Embryonic facial prominence (tissue), 1 donor: ENCODE measurements around the gene ACTRT2.

ENCODE experiments used
- DNase-seq: peaks from one replicate; pipeline ENCODE4 v3.0.0-alpha.2; 2016; ENCODE audit errors: extremely low spot score

ACTRT2 gene

DNA sequence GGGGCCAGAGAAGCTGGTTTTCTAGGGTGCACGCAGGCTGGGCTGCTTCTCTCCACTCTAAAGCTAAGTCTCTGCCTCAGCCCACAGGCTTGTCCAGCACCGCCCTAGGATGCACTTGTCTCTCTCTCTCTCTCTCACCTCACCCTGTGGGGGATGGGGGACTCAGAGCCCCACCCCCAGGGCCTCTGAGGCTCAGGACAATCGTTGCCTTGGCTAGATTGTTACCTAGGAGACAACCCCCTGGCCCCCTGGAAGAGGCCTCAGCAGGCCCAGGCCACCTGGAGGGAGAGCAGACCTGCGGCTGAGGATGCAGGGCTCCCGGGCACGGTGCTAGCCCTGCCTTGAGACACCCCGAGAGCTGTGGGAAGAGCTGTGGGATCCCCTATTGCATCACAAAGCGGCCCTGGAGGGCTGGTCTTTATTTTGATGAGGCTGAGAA, at the start of gene ACTRT2:
Gene ACTRT2, plus strand, starts transcription at position 235 of the 439 bp plus-strand sequence. CDS start 220 bp downstream, outside the sequence.
- no peak for DNase-seq

DNA sequence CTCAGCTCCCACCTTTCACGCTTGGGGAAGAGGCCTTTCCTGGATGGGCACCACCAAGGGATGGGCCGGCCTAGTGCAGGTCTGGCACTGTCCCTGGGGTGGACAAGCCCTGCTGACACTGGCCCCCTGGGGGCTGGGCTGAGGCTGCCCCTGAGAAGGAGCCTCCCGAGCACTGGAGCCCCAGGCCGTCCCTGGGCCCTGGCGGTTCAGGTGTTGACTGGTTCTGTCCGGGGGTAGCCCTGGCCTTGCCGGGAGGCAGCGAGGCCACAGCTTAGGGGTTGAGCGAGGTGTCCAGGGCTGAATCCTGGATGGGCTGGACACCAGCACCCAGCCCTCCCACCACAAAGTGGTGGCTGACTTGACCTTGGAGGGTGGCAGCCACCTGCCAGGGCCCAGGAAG, 49.7 kb upstream of the ACTRT2 start:
- no peak for DNase-seq

DNA sequence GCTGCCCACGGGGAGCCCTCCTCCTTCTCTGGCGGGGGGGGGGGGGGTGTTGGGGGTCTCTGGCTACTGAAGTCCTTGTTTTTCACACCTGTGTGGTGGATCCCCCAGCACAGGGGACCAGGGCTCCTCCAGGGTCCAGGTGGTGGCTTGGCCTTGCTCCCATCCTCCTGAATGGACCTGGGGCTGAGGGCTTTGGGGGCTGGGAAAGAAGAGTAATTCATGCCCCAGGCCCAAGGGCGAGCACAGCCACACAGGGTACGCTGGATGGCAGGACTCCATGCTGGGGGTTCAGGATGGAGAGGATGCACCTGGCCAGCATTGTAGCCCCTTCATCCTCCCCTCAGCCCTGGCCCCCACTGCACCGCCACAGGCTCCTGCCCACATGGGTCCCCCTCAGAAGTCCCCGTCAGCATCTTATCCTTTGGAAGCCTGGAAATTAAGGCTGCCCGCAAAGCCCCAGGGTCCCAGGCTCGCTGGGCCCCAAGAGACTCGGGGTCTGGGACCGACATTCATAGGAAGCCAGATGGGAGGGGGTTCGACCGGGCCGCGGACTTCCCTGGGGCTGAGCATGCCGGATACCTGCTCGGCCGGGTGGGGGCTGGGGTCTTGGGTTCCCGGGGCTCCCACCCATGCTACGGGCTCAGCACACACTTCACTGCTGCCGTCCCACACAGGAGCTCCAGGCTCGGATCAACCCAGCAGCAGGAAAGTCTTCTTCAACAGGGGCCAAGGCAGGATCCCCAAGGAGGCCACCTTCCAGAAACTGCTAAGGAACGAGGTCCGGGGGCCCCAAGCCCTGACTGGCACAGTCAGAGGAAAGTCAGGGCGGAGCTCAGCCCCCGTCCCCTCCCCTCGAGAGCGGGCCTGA, 49.0 kb upstream of the ACTRT2 start:
- no peak for DNase-seq

DNA sequence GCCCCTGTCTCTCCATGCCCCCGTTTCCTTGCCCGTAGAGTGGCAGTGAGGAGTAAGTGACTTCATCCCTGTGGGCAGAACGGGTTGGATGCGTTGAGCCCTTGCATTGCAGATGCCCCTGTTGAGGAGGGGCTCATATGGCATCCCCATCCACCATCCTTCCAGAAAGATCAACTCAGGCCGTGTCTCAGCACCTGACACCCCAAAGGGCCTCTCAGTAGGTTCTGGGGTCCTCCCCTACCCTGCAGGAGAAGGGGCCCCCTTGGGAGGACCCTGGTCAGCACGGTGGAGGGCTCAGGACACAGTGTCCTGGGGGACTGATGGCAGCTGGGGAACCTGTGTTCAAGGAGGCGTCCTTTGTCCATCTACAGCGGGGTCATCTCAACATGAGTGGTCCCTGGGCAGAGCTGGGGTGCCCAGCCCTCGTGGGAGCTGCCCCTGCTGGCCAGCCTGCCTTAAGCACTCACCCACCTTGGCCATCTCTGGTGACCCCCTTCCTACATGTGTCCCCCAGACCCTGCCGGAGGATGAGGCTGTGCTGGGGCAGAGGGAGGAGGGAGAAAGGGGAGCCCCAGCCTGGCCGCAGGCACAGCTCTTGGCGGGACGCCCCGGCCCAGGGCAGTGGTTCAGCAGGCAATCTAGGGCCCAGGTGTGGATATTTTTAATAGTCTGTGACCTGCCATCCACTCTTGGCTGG, 48.2 kb upstream of the ACTRT2 start:
- DNase-seq, result no peak

DNA sequence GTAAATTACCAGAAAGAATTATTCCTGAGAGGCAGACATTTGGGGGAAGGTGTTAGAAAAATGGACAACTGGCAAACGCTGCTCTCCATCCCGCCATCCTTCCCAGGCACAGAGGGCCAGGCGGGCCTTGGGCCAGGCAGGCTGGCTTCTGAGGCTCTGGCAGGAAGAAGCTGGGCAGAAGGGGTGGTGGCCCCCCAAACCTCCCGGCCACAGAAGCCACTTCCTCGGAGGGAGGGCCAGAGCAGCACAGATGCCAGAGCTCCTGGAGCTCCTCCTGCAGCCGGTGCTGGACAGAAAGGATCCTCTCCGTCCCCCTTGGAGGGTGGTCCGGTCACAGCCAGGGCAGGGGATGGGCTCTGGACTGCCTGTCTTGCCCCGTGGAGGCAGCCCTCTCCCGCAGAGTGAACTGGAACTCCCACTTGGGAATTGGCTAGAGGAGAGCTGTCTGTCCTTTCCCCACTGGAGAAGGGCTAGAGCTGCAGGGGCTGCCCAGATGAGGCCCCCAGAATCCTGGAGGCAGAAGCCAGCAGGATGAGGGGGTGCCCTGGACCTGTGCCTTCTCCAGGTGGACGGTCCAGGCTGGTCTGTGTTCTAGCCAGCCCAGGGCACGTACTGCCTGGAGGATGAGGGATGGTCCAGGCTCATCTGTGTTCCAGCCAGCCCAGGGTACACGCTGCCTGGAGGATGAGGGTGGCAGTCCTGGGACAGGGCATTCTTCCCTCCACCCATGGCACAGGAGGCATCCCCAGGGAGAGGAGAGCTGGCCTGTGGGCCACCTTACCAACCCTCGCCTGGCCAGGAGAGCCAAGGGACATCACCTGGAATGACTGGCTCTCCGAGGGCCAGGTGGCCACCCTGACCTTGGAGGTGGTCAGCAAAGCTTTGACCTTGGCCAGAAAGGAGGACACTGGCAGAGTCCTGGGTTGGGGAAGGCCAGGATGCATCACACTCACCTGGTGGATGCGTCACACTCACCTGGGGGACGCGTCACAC, 47.4 kb upstream of the ACTRT2 start:
- DNase-seq, result no peak

DNA sequence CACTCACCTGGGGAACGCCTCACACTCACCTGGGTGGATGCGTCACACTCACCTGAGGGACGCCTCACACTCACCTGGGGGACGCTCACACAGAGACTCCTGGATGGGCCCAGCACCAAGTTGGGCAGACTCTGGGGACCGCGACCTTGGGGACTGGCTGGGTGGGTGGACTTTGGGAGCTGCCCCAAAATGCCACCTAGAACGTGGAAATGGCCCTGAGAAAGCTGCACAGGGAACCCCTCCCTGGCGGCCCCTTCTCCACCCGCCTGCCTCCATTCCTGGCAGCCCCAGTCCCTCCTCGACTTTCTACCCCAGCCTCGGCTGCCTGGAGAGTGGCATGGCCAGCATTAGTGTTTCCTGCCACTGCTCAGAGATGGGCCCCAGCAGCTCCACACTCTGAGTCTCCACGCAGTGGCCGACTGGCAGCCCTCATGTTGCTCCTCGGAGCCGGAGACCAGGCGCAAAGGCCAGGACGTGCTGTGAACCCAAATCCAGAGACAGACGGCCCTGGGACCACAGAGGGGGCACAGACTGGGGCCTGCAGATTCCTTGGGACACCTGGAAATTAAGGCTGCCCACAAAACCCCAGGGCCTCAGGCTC, 46.5 kb upstream of the ACTRT2 start:
- DNase-seq, result no peak

DNA sequence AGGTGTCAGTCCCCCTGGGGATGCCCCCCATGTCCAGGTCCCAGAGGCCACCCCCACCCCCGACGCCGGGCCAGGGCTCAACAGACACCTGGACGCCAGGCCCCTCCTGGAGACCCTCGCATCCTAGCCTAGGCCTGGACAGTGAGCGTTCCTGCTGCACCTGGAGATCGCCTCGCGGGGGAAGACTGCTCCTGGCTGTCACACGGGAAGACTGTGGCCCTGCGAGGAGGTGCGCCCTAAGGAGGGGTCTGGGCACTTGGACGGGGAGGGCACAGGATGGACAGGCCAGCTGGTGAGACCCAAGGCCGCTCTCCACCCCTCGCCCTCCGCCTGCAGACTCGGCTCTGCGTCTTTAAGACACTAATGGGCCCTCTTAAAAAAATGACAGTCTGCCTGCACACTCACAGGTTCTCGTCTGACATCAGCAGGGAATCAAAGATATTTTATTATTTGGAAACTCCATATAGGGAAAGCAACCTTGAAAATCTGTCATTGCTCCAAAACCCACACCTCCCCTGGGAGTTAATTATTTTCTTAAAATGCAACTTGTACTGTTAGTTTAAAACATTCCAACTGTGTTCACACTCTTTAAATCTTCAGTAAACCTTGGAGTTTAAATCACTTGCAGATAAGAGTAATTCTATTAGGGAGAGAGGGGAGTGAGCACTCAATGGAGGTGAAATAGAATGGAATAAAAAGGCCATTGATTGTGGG, 45.6 kb upstream of the ACTRT2 start:
- DNase-seq, result no peak

DNA sequence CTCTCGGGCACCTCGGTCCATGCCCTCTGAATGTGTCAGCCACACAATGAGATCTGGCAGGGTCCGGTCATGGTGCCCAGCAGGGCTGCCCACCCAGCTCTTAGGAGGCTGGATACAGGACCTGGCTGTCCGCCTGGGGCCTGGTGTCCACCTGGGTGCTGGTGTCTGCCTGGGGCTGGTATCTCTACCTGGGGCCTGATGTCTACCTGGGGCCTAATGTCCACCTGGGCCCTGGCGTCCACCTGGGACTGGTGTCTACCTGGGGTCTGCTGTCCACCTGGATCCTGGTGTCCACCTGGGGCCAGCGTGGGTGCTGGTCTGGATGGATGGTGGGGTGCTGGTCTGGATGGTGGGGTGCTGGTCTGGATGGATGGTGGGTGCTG, 45.1 kb upstream of the ACTRT2 start:
- DNase-seq, result no peak

DNA sequence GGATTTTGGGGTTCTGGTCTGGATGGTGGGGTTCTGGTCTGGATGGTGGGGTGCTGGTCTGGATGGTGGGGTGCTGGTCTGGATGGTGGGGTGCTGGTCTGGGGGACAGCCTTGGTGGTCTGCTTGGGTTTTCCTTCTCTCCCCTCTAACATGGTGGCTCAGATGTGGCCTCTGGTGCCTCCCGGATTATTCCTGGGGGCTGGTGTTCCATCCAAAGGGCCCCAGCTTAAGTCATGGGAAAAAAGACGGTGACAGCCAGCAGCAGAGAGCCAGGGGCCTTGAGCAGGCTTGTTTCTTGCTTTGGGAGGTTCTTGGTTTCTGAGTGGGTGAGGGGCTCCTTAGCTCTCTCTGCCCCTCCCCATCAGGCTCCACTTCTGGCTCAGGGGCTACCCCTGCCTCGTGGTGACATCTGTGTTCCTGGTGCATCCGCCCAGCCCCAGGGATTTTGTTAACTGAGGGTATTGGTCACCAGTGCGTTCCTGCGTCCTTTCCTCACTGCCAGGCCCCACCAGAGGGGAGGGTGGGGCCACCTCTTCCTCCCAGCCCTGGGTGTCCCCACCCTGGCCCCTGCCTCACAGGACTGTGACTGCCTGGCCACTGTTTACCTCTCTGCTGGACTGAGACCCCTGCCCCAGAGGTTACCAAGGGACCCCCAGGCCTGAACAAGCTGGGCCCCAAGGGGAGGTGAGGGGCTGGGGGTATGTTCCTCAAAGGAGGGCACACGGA, 43.2 kb upstream of the ACTRT2 start:
- DNase-seq, result no peak

DNA sequence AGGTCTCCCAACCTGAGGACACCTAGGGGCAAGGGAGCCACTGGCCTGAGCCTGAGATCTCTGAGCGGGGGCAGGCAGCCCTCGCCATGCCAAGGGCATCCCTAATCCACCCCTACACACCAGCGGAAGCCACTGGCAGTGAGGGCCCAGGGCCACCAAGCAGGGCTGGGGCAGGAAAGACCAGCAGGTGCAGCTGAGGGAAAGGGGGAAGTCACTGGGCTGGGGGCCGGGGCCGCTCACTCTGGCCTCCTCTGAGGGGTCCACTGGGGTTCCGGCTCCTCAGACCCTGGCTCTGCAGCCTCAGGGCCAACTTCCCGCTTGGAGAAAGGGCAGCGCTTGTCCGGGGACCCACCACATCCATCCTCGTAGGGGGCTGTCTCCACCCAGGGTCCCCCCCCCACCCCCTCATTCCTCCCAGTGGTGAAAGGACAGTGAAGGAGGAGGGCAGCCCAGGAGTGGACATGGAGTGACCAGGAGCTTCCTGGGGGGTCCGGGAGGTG, 42.5 kb upstream of the ACTRT2 start:
- no peak for DNase-seq

DNA sequence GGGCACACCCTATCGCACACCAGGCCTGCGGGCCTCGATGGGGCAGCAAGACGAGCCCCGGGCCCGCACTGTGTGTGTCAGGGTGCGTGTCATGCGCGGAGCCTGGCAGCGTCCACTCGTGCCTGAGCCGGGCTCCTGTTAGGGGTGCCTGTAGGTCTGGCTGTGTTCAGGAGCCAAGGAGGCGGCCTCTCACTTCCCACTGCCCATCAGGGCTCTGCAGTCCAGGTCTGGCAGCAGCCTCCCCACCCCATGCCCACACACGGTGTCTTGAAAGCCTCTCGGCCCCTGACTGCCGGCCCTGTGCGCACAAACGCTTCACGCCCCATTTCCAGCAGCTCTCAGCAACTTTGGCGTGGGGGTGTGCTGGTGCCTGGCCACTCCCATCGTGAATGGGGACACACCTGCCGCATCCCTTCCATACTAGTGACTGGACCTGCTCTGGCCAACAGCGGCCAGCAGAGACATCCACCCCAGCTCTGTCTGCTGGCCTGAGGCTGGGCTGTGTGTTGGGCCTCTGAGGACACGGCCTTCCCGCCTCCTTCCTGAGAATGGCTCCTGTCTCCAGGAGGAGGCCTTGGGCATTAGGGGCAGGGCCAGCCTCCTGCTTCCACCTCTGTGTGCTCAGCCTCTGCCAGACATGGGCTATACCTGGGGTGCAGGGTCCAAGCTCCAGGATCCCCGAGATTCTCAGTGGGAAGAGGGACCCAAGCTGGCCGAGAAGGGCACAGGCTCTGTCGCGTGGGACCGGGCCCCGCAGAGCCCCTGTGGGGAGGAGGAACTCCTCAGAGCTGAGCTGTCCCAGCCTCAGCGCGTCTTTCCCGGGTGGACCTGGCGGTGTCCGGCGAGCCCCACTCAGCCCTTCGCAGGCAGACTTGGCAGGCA, 41.8 kb upstream of the ACTRT2 start:
- DNase-seq, result no peak

DNA sequence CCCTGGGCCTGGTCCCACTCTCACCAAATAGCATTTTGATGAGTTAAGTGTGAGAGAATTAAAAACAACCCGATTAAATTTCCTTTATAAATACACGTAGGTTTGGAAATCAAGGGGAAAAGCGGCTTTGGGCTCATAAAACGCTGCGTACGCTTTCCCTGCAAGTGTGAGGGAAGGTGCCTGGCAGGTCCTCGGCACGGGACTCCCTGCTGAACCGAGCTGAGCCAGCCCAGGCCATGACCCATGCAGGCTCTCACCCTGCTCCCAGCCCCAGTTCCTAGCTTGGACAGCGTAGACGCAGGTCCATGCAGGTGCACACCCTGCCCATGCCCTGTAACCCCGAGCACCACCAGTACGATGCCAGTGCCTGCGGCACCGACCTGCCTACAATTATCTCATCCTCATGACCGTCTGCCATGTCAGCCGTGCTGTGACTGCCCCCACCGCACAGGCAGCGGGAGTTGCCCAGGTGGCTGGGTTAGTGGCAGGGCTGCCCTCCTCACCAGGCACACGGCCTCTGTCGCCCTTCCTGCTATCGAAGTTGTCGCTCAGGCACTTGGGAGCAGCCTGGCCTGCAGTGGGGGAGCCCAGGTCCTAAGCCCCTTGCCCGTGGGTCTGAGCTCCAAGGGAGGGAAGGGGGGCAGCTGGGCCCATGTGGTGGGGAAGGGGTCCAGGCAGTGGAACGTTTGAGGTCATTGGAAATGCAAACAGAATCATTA, 41.0 kb upstream of the ACTRT2 start:
- DNase-seq, result no peak

DNA sequence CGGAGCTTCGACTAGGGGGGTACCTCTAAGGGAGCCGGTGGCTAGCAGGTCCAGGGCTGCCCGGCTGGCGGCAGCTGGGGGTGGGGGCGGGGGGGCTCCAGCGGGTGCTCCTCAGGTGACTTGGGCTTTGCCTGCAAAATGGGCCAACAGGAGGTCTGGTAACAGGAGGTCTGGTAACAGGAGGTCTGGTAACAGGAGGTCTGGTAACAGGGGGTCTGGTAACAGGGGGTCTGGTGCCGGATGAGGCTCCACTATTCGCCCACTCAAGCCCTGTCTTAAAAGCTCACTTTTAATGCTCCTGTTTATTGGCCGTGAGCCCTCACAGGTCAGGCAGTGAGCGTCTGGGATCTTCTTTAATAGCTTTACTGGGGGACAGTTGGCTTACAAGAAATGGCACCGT, 40.4 kb upstream of the ACTRT2 start:
- DNase-seq, result no peak

DNA sequence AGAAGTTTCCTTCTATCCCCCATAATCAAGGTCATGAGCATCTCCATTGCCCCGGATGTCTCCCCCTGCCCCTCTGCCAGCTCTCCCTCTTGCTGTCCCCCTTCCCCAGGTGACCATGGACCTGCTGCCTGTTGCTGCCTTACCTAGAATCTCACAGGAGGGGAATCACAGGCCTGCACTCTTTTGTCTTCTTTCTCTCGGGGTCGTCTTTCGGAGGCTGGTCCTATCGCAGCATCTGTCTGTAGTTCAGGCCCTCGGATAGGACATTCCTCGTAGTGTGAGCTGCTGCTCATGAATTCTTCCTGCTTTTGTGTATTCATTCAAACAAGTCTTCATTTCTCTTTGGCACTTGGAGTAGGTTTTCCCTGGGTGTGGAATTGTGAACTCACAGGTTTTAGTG, 39.9 kb upstream of the ACTRT2 start:
- DNase-seq, result no peak

DNA sequence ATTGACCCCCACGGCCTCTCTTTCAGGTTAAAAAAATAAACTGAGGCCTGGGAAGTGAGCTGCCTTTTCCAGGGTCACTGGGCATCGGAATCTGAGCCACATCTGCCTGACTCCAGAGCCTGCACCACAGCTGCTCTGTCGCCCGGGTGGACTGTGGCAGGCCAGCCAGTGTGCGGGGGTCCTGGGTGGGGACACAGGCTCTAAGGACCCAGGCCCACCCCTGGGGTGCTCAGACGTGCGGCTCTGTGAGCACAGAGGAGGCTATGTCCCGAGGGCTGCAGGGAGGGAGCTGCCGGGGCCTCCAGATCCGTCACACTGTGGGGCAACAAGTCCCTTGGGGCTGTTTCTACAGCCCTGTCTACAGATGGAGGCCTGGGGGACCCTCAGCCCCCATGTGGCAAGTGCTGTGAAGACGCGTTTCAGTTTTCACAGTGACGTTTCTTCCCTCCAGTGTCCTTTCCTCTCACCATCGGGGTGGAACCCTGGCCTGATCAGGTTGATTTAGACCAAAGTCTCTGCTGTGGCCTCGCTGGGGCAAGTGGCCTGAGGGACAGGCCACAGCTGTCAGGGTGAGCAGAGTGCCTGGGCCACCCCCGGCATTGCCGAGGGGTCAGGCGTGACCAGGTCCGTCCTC, 39.2 kb upstream of the ACTRT2 start:
- no peak for DNase-seq

DNA sequence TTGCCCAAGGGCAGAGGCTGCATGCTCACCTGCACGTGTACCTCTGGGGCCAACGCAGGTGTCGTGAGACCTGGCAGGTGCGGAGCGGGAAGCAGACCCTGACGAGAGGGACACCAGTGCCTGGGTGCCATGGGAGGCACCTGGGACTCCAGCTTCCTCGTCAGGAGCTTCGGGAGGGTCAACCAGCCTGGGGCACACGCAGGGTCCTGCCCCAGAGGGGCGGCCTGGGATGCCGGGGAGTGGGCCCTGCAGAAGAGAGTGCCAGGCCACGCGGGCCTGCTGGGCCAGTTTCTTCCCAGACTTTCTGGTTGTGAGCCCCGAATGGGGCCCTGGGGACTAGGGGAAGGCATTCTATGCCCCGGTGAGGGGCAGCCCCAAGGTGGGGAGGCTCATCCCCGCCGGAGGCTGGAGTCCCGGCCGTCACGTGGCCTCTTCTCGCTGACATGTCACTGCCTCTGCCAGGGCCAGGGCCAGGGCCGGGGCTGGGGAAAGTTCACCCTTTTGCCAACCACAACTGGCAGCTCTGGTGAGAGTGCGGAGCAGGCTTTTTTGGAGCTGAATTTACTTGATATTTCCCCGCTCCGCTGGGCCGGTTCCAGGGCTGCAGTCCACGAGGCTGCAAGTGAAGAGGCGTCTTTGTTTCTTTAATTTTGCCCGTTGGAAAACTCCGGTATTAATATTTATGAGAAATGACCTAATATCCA, 38.5 kb upstream of the ACTRT2 start:
- no peak for DNase-seq

DNA sequence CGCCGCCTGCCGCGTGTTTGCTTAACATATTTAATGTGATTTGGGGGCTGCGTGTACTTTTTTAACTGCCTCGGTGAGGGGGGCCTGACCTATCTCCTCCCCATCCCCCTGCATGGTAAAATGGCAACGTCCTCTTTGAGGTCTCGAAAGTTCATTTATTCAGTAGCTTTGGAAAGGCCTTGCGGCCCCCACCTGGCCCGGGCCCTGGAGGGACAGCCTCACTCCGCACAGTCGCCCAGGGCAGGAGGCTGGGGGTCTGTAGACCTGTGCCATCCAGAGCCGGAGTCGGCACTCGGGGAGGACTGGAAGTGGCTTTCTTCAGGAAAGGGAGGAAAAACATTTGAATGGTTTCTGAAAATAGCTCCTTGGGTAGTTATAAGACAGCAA, 38.0 kb upstream of the ACTRT2 start:
- no peak for DNase-seq
